MM.1S (cell line): ENCODE data around the gene TRPV4.

Source experiments
- CTCF ChIP-seq: fragments of 300-600 bp; sonication (generic); IDR thresholded peaks from 2 replicates; pipeline ENCODE4 v1.5.1; 2016; ENCODE audit warnings: antibody characterized with exemption, low read length, mixed read lengths
- EZH2 ChIP-seq: fragments of 300-600 bp; sonication (generic); optimal IDR thresholded peaks from 2 replicates; pipeline ENCODE3; 2017; ENCODE audit warnings: low read depth, mild to moderate bottlenecking, antibody characterized with exemption, low read length, mixed read lengths

DNA sequence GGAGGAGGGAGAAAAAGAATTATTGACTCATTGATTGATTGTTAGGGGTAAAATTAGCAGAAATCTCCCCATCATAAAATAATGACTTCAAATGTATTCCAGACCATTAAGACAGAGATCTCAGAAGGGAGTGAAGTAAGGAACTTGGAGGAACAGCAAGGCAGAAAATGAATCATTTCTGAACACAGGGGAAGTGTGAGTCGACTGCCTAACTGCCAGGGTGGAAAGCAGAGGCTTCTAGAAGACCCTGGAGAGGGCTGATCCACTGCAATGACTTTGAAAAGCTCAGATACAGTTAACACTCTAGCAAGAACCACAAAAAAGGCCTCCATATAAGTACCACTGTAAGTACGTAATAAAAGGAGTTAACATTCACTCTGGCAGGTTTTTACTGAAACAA lies 37.5 kb upstream of the TRPV4 start:
- TF ChIP-seq CTCF (no peak), EZH2 (no peak)
